ENCODE measurements around the gene DENND1A.
"Not testable (repeated sequence)": the region's sequence is repeated elsewhere in the genome, so short reads cannot be mapped to it uniquely, and the experiment has no call there.

Gene DENND1A

DNA sequence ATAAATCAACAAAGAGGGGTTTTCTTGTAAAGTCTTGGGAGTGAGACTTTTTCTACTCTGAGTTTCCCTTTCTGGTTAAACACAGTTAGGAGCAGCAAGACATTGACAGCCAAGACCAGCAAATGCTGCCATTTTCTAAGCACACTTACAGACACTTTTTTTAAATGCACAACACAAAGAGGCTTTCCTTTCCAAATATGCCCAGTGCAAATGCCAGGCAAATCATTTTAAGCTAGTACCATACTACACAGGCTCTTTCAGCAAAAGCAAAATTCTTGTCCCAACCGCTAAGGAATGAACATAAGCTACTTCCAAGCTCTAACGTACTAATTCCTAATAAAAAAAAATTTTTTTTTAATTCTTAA, 68.2 kb downstream of the DENND1A start:
- no peak for DNase-seq

DNA sequence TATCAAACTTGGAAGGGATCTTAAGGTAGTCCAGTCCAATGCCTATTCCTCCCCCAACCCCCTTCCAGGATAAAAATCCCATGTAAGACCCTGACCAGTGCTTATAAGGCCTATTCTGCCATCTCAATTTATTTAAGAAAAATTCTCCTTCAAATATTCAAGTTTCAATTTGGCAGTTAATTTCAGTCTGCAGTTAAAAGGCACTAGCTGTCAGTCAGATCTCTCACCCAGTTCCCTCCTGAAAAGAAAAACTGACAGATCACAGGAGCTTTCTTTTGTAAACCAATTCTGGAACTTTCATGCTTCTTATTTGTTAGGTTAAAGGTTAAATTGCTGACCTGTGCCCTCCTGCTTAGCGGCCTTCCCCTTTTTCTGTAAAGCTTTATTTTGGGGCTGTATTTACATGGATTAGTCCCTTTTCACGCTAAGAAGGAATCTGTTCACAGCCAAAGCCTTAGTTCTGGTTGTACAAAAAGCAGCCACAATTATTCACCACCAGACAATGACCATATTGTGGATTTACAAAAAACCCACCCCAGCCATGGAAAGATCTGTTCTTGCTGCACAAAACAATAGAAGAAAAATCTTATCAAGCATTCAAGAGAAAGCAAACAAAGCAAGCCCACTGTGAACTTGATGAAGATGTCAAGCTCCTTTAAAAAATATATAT, 68.7 kb downstream of the DENND1A start:
- no peak for DNase-seq

GRCh38 chr9:123860603-123861002, 69.3 kb downstream of the DENND1A start:
- no peak for DNase-seq

- DNase-seq, result no peak
Observed at GRCh38 chr9:123852403-123852802, 77.5 kb downstream of the DENND1A start.

GRCh38 chr9:123851851-123852250, 78.1 kb downstream of the DENND1A start:
- DNase-seq, result no peak

DNA sequence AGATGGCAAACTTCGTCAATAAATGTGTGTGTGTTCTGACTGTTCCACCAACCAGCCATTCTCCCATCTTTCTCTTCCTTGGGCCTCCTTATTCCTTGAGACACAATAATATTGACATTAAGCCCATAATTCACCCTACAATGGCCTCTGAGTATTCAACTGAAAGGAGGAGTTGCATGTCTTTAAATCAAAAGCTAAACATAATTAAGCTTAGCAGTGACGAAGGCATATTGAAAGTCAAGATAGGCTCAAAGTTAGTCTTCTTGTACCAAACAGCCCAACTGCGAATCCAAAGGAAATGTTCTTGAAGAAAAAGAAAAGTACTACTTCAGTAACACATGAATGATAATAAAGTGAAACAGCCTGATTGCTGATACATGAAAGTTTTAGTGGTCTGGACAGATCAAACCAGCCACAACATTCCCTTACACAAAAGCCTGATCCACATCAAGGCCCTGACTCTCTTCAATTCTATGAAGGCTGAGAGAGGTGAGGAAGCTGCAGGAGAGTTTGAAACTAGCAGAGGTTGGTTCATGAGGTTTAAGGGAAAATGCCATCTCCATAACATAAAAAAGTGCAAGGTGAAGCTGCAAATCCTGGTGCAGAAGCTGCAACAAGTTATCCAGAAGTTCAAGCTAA, 81.4 kb downstream of the DENND1A start:
- DNase-seq, result no peak

DNA sequence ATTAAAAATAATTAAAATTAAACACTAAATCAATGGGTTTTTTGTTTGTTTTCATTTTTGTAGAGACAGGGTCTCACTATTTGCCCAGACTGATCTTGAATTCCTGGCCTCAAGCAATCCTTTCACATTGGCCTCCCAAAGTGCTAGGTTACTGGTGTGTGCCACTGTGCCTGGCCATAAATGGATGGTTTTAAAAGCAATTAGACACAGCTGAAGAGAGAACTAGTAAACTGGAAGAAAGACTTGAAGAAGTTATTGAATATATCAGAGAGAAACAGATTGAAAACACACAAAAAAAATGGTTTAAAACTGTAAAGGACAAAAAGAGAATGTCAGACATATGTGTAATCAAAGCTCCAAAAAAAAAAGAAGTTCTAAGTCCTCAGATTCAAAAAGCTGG, 83.0 kb downstream of the DENND1A start:
- DNase-seq, result no peak

GRCh38 chr9:123843703-123844102, 86.2 kb downstream of the DENND1A start:
- no peak for DNase-seq

GRCh38 chr9:123835821-123836220, 94.1 kb downstream of the DENND1A start:
- no peak for DNase-seq

DNA sequence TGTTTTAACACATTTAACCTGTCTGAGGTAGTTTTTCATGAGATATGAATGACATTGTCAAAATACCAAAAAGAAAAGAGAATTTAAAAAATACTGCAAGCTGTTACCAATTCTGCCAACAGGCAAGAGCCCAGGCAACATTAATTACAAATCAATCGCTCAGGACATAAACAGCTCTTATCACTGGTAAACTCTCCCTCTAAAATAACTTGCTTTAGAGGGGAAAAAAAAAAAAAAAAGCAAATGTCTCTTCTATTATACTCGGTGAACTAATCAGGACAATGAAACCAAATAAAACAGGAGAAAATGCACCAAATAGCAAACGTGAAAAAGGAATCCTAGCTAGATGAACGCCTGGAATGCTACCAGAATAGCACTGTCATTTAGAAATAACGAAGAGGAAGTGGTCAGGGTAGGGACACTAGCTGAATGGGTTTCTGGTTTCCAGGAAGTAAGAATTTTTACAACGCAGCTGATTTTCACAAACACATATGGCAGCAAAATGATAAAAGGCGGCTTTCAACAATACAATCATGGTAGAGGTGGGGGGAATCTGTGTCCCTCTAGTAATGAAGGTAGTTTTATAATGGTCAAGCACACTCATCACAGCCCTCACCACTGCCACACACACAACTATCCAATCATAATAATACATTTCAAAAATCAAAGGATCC, 94.9 kb downstream of the DENND1A start:
- no peak for DNase-seq

DNA sequence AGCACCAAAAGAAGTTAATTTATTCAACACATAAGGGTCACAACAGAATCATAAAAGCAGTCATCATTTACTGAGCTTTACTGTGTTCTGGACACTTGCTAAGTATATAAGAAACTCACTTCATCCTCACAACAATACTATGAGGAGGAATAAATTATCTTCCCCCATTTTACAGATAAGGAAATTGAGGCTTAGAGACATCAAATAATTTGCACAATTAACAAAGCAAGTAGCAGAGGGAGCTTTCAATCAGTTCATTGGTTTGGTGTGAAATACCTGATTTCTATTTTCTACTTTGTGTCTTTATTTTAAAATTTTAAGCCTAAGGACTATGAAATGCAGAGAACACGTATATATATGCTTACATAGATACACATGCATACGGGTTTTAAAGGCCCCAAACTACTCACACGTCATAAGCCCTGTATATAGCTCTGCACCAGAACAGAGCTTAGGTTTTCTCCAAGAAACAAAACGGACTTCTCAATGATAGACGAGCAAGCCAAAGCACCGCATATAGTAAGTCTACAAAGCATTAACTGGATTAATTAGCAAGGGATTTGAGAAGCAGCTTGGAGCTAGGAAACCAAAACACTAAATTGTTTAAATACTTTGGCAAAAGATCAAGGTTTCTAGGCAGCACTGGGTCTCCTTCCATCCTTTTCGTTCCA, 95.6 kb downstream of the DENND1A start:
- DNase-seq, result no peak

- DNase-seq, result no peak
Observed at GRCh38 chr9:123832858-123833650, 96.9 kb downstream of the DENND1A start.

DNA sequence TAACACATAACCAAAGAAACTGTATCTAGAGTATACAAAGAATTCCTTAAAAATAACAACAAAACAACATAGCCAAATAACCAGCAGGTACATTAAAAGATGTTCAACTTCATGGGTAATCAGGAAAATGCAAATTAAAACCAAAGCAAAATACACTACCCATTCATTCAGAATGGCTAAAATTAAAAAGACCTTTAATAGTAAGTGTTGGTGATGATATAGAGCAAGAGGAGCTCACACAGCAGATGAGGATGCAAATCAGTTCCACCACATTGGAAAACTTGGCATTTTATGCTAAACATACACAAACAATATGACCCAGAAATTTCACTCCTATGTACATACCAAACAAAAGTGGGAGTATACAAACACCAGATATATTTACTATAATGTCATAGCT, 97.8 kb downstream of the DENND1A start:
- no peak for DNase-seq

GRCh38 chr9:123828449-123828848, 101.5 kb downstream of the DENND1A start:
- DNase-seq, result no peak

DNA sequence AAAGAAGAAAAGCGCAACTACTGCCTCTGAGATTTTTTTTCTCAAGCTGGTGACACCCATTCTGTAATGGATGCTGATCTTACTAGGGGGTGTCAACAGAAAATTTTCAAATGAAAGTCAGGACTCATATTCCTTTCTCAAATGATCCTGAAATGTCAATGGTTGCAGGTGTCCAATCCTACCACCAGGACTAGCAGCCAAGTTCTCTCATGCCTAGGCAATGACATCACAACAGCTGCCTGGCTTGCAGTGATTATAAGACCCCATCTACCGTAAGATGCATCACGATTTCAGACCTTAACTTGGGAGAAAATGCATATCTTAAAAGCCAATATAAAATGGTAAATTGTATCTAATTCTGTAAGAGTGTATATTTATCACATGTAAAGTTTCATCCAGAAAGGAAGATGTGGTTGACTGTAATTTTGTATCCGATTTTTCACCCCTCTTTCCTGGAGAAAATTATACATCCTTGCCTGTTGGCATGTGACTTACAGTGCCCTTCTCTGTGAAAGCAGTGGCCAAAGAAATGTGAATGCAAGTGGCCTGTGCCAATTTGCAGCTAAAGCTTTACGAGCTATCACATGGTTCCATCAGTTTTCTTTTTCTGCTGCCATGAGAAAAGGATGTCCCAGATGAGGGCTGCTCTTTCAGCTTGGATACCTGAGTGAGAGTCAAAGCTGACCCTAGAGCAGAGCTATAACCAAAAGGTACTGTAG, 104.4 kb downstream of the DENND1A start:
- DNase-seq, result no peak

- DNase-seq, result no peak
Observed at GRCh38 chr9:123823194-123823947, 106.6 kb downstream of the DENND1A start.

DNA sequence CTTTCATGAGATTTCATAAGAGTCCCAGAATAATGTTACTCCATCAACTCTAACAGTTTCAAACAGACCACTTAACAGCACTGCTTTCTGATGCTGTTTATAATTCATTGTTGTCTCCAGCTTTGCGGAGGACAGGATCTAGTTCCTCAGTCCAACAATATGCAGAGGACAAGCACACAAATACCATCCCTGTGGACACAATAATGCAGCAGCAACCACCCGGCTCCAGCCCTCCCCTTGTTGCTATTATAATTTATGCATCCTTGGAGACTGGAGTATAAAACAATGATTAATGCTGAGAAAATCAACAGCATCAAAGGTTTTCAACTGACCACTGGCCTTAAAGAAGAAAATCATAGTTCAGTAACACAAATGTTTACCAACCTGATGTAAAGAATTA, 108.3 kb downstream of the DENND1A start:
- DNase-seq, result no peak

DNA sequence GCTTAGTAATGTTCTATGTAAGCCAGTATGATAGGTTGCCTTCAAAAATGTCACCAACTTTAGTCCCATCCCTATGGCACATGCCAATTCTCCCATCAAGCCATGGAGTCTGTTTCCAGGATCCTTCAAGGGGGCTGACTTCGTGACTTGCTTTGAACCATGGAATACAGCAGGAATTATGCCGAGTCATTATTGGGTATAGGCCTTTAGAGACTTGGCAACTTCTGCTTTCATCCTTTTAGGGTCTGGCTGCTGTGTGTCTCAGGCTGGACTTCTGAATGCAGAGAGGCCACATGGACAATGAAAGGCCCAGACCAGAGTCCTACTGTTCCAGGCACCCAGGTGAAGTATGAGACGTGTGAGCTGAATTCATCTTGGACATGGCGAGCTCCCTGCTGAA, 109.8 kb downstream of the DENND1A start:
- DNase-seq, result no peak

- DNase-seq, result no peak
Observed at GRCh38 chr9:123816817-123817472, 113.0 kb downstream of the DENND1A start.

GRCh38 chr9:123815856-123816255, 114.1 kb downstream of the DENND1A start:
- not testable (repeated sequence) for DNase-seq

DNA sequence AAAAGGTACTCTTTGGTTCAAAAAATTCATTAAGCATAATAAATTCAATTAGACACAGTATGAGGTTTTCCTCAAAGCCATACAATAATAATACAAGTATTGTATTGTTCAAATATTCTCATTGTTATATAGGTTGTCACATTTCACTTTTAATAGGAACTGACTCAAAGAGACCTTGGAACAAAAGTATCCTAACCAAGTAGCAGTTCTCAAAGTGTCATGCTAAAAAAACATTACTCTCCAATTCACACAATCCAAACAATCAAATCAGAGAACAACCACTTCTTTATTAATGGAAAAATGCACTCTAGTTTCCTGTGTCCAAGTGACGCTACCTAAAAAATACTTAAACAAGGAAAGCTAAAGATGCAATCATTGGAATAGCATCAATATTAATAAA, 115.4 kb downstream of the DENND1A start:
- DNase-seq, result no peak
